ENCODE results near the gene BLOC1S3.

The BLOC1S3 gene

DNA sequence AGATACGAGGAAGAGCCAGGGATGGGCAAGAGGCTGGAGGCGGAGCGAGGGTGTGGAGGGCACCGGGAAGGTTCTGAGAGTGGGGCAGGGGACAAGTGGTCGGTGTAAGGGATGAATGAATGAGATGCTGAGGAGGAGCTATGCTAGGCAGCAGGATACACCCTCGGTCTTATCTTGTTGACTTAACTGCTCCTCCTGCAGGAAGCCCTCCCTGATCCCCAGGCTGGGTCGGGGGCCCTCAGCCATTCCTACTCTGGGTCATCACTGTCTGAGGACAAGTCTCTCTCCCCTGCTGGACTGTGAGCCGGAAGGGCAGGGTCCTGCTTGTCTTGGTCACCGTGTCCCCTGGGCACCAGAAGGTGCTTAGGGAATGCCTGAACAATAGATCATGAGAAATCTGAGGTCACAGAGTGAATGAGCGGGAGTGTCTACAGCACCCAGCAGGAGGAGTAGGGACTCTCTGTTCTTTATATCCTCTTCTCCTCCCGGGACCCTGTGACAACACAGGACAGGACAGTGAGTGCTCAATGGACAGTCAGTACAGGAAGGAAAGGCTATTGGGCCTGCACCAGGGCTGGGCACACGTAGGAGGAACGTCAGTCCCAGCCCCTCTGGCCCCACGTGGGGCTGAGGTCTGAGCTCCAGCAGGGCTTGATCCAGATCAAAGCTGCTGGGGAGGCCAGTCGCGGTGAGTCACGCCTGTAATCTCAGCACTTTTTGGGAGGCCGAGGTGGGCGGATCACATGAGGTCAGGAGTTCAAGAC is 24.3 kb upstream of the BLOC1S3 start:
- peaks cover 21 to 36% of the 10 kb centered on the region in 2 donors for H3K4me1 ChIP-seq (ENCODE audit: control insufficient read depth in 1 of 2, insufficient read depth in 2 of 2, low read length in 2 of 2)
- H3K27ac ChIP-seq (ENCODE audit: low read depth, low read length) = no peak overlapping the region
- H3K4me3 ChIP-seq (ENCODE audit: low read depth in 1 of 2, low read length in 2 of 2) = peak overlapping the region; percentile 55 to 68
- H3K27me3 ChIP-seq (ENCODE audit: control insufficient read depth in 1 of 2, insufficient read depth in 2 of 2, low read length in 2 of 2) = peaks cover 32 to 39% of the 10 kb centered on the region in 2 donors
- no peaks in the 10 kb centered on the region for H3K9me3 ChIP-seq (ENCODE audit: control insufficient read depth in 1 of 2, low read length in 2 of 2)
- H3K36me3 ChIP-seq (ENCODE audit: control insufficient read depth in 1 of 2, insufficient read depth in 2 of 2, low read length in 2 of 2) = no peaks in the 10 kb centered on the region
- H3K9ac ChIP-seq (ENCODE audit: low read depth in 1 of 2, low read length in 2 of 2) = no peak overlapping the region

DNA sequence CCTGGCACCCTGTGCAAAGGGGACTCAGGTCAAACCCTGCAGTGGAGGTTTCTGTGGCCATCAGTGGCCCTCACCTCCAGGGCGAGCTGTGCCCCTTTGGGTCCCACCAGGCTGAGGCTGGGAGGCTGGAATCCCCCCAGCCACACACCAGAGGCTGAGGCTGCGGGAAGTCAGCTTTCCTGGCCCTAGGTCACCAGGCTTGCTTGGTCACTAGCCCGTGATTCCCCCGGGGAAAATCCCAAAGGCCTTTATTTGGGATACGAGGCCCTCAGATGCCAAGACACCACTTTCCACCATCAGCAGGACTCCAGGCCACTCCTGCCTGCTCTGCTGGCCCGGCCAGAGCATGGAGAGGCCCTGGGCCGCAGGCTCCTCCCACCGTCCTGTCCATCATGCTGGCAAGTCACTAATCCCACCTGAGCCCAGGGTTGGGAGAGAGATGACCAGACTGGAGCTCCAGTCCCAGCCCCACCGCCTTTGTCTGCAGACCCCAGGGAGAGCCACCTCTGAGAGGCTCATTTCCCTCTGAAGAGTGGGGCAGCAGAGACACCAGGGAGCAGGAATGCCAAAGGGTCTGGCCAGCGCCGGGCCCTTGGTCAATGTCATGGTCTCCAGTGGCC is 22.5 kb upstream of the BLOC1S3 start:
- Histone ChIP-seq H3K4me3 (ENCODE audit: low read depth in 1 of 2, low read length in 2 of 2) (no peak overlapping the region), H3K4me1 (ENCODE audit: control insufficient read depth in 1 of 2, insufficient read depth in 2 of 2, low read length in 2 of 2) (peaks cover 21 to 41% of the 10 kb centered on the region in 2 donors), H3K9ac (ENCODE audit: low read depth in 1 of 2, low read length in 2 of 2) (no peak overlapping the region), H3K27me3 (ENCODE audit: control insufficient read depth in 1 of 2, insufficient read depth in 2 of 2, low read length in 2 of 2) (peaks cover 44 to 47% of the 10 kb centered on the region in 2 donors), H3K36me3 (ENCODE audit: control insufficient read depth in 1 of 2, insufficient read depth in 2 of 2, low read length in 2 of 2) (no peaks in the 10 kb centered on the region), H3K9me3 (ENCODE audit: control insufficient read depth in 1 of 2, low read length in 2 of 2) (no peaks in the 10 kb centered on the region), H3K27ac (ENCODE audit: low read depth, low read length) (no peak overlapping the region)

DNA sequence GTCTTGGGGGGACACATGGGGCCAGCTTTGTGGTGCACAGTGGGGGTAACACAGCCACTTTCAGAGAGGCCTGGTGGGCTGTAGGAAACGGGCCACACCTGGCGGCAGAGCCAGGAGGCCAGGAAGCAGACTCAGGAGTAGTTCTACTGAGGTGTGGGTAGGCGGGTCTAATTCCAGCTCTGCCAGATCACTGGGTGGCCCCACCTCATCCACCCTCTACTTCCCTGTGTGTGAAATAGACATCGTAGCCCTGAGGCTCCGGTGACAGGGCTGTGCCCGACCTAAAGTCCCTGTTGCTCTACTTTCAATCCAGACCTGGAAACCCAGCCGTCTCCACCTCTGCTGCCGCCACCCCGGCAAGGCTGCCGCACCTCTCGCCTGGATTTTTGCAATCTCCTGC is 21.8 kb upstream of the BLOC1S3 start:
- H3K9me3 ChIP-seq (ENCODE audit: control insufficient read depth in 1 of 2, low read length in 2 of 2) = no peaks in the 10 kb centered on the region
- no peaks in the 10 kb centered on the region for H3K36me3 ChIP-seq (ENCODE audit: control insufficient read depth in 1 of 2, insufficient read depth in 2 of 2, low read length in 2 of 2)
- H3K9ac ChIP-seq (ENCODE audit: low read depth in 1 of 2, low read length in 2 of 2) = no peak overlapping the region
- peaks cover 41 to 46% of the 10 kb centered on the region in 2 donors for H3K27me3 ChIP-seq (ENCODE audit: control insufficient read depth in 1 of 2, insufficient read depth in 2 of 2, low read length in 2 of 2)
- peaks cover 21 to 44% of the 10 kb centered on the region in 2 donors for H3K4me1 ChIP-seq (ENCODE audit: control insufficient read depth in 1 of 2, insufficient read depth in 2 of 2, low read length in 2 of 2)
- H3K4me3 ChIP-seq (ENCODE audit: low read depth in 1 of 2, low read length in 2 of 2) = no peak overlapping the region
- H3K27ac ChIP-seq (ENCODE audit: low read depth, low read length) = no peak overlapping the region

DNA sequence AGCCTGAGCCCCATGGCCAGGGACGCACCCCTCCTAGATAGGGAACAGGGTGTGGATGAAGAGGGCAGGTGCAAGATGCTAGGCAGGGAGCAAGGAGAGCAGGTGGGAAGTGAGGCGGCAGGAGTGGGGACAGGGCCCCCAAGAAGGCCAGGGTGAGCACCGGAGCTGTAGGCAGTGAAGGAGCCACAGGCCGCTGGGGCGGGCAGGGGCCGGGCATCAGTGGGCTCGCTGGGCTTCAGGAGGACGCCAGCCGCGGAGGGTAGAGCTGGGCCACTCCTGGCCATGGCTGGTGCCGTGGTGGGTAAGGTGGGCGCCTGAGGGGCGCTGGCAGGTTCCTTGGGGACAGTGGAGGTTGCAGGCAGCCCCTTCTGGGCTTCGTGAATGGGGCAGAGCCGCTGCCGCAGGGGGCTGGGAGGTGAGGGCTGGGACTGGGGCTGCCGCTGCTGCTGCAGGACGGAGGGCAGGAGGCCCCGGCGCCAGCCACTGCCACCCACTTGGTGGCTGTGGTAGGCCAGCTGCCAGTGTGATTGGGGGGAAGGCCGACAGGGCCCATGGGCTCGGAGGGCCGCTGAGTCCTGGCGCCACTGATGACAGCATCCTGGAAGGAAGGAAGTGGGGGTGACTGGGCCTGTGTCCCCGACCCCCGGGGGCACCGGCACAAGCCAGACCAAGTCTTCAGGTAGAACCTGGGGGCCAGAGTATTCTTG is 19.9 kb upstream of the BLOC1S3 start:
- Histone ChIP-seq H3K27ac (ENCODE audit: low read depth, low read length) (no peak overlapping the region), H3K36me3 (ENCODE audit: control insufficient read depth in 1 of 2, insufficient read depth in 2 of 2, low read length in 2 of 2) (no peaks in the 10 kb centered on the region), H3K9ac (ENCODE audit: low read depth in 1 of 2, low read length in 2 of 2) (no peak overlapping the region), H3K27me3 (ENCODE audit: control insufficient read depth in 1 of 2, insufficient read depth in 2 of 2, low read length in 2 of 2) (peaks cover 26 to 30% of the 10 kb centered on the region in 2 donors), H3K4me3 (ENCODE audit: low read depth in 1 of 2, low read length in 2 of 2) (no peak overlapping the region), H3K4me1 (ENCODE audit: control insufficient read depth in 1 of 2, insufficient read depth in 2 of 2, low read length in 2 of 2) (peaks cover 12 to 25% of the 10 kb centered on the region in 2 donors), H3K9me3 (ENCODE audit: control insufficient read depth in 1 of 2, low read length in 2 of 2) (no peaks in the 10 kb centered on the region)

DNA sequence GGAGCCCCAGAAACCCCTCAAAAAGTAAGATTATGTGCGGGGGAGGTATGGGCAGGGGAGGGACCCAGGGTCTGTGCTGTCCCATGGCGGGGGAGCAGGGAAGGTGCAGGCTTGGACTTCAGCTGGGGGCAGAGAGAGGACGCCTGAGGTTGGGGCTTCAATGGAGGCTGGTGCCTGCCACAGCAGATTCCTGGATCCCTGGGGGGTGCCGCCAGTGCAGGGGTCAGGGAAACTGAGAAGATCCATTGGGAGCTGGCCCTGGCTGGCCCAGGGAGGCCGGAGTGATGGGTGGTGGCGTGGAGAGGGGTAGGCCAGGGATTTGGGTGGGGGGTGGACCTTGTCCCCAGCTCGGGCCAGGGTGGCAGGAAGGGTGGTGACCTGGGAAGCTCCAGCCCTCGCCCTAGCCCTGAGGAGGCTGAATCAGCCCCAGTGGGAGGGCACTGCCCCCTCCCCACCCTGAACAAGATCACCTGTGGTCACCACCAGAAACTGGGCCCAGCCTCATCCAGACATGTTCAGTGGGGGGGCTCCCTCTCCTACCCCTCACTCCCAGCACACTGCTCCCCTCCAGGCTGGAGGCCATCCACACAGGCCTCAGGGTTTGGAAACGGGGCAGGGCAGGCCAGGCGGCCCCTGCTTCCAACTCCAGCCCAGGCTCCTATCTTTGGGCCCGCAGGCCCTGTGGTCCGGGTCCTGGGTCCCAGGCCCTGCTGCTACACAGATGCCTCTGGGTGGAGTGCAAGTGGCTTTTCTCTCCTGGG is 19.2 kb upstream of the BLOC1S3 start:
- Histone ChIP-seq H3K27me3 (ENCODE audit: control insufficient read depth in 1 of 2, insufficient read depth in 2 of 2, low read length in 2 of 2) (peaks cover 19 to 24% of the 10 kb centered on the region in 2 donors), H3K9me3 (ENCODE audit: control insufficient read depth in 1 of 2, low read length in 2 of 2) (no peaks in the 10 kb centered on the region), H3K4me3 (ENCODE audit: low read depth in 1 of 2, low read length in 2 of 2) (no peak overlapping the region)

DNA sequence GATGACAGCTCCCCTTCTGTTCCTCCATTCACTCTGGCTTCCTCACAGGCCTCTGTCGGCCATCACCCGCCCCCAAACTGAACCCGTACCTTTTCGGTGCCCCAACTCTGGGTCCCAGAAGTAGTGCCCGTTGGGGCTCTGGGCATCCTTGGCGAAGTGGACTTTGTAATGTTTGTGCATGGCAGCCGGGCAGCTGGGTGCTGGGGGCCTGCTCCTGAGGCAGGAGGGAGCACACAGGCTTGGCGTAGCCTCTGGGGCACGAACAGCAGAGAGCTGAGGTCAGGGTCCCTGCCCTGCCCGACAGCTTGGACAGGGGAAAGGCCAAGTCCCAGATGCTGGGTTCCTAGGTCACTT is 18.6 kb upstream of the BLOC1S3 start:
- H3K4me1 ChIP-seq (ENCODE audit: control insufficient read depth in 1 of 2, insufficient read depth in 2 of 2, low read length in 2 of 2) = peaks cover 11 to 25% of the 10 kb centered on the region in 2 donors
- no peaks in the 10 kb centered on the region for H3K36me3 ChIP-seq (ENCODE audit: control insufficient read depth in 1 of 2, insufficient read depth in 2 of 2, low read length in 2 of 2)
- H3K27me3 ChIP-seq (ENCODE audit: control insufficient read depth in 1 of 2, insufficient read depth in 2 of 2, low read length in 2 of 2) = peaks cover 17 to 22% of the 10 kb centered on the region in 2 donors
- H3K9ac ChIP-seq (ENCODE audit: low read depth in 1 of 2, low read length in 2 of 2) = no peak overlapping the region
- H3K9me3 ChIP-seq (ENCODE audit: control insufficient read depth in 1 of 2, low read length in 2 of 2) = no peaks in the 10 kb centered on the region
- no peak overlapping the region for H3K27ac ChIP-seq (ENCODE audit: low read depth, low read length)
- H3K4me3 ChIP-seq (ENCODE audit: low read depth in 1 of 2, low read length in 2 of 2) = no peak overlapping the region

More for the DNA sequence above, 19.2 kb upstream of the BLOC1S3 start:
- peaks cover 8 to 22% of the 10 kb centered on the region in 2 donors for H3K4me1 ChIP-seq (ENCODE audit: control insufficient read depth in 1 of 2, insufficient read depth in 2 of 2, low read length in 2 of 2)
- no peak overlapping the region for H3K27ac ChIP-seq (ENCODE audit: low read depth, low read length)
- no peak overlapping the region for H3K9ac ChIP-seq (ENCODE audit: low read depth in 1 of 2, low read length in 2 of 2)
- no peaks in the 10 kb centered on the region for H3K36me3 ChIP-seq (ENCODE audit: control insufficient read depth in 1 of 2, insufficient read depth in 2 of 2, low read length in 2 of 2)

DNA sequence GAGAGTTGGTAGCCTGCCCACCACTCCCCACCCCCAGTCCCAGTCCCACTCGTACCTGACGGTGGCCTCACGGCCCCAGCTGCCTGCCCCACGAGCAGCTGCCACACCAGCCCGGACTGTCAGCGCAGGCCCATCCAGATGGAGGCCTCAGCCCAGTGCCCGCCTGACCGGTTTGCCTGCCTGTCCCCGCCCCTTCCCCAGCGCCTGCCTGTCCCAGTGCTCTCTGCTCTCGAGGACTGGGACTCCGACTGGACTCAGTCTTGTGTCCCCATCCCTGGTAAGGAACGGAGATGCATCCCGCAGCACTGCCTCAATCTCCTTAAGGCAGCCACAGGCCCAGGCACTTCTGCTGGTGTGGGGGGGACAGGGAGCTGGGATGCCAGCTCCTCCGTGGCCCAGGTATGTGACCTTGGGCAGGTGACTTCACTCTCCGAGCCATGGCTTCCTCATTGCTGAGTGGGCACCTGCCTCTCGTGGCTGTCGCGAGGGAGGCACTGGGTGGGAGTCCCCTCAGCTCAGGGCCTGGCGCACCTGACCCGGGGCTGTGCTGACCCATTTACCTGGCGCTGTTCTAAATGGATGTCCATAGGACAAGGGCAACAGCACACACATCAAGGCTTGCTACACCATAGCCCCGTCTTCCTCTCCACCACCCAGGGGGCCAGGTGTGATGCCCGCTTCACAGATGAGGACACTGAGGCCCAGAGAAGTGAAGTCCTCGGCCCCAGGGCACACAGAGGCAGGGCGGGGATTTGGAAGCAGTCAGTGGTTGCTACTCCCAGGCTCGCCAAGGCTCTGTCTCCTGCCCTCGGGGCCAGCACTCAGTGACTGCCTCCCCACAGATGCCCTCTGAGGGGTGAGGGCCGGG is 17.5 kb upstream of the BLOC1S3 start, which contains the start of gene NKPD1:
NKPD1 (minus strand) TSS at position 113 of the 868 bp plus-strand sequence. CDS start 832 bp downstream, outside the sequence.
- no peak within 1 kb of the TSS for H3K9ac ChIP-seq (ENCODE audit: low read depth in 1 of 2, low read length in 2 of 2)
- no peaks in the 10 kb centered on the region for H3K36me3 ChIP-seq (ENCODE audit: control insufficient read depth in 1 of 2, insufficient read depth in 2 of 2, low read length in 2 of 2)
- H3K4me1 ChIP-seq (ENCODE audit: control insufficient read depth in 1 of 2, insufficient read depth in 2 of 2, low read length in 2 of 2) = peaks cover 11 to 27% of the 10 kb centered on the region in 2 donors
- H3K27ac ChIP-seq (ENCODE audit: low read depth, low read length) = no peak within 1 kb of the TSS
- H3K9me3 ChIP-seq (ENCODE audit: control insufficient read depth in 1 of 2, low read length in 2 of 2) = no peaks in the 10 kb centered on the region
- H3K27me3 ChIP-seq (ENCODE audit: control insufficient read depth in 1 of 2, insufficient read depth in 2 of 2, low read length in 2 of 2) = peaks cover 17 to 22% of the 10 kb centered on the region in 2 donors
- no peak within 1 kb of the TSS for H3K4me3 ChIP-seq (ENCODE audit: low read depth in 1 of 2, low read length in 2 of 2)

DNA sequence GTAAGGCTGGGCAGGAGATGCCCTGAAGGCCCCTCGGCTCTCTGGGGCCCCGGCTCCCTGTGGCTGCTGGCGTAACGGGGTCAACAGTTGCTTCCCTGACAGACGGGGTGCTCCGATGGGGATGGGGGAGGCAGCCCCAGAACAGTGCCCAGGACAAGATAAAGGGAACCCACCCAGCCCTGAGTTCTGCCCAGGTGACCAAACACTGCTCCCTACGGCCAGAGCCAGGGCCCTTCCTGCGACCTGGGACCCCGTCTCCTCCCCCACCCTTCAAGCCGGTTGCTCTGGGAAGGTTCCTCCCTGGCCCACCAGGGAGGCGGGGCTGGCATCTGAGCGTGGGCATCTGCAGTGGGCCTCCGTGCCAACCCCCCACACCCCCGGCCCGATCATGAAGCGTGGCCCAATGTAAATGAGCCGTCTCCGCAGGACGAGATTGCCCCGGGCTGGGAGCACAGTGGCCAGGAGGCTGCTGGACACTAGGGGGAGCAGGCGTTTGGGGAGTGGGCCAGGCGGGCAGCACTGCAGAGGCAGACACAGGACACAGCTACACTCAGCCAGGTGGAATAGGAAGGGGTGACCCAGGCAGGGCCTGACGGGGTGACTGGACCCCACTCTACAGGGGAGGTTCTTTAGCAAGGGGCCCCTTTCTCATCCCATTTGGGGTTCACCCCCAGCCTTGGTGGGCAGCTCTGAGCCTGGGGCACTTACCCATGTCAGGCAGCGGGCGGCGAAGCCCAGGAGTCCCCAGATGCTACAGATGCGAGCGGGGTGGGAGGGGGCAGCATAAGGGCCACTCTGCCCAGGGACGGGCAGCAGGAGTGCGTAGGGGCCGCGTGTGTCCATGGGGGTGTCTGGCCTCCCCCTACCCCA is 16.6 kb upstream of the BLOC1S3 start:
- Histone ChIP-seq H3K4me3 (ENCODE audit: low read depth in 1 of 2, low read length in 2 of 2) (no peak overlapping the region), H3K4me1 (ENCODE audit: control insufficient read depth in 1 of 2, insufficient read depth in 2 of 2, low read length in 2 of 2) (peaks cover 11 to 27% of the 10 kb centered on the region in 2 donors), H3K36me3 (ENCODE audit: control insufficient read depth in 1 of 2, insufficient read depth in 2 of 2, low read length in 2 of 2) (no peaks in the 10 kb centered on the region), H3K9ac (ENCODE audit: low read depth in 1 of 2, low read length in 2 of 2) (no peak overlapping the region), H3K9me3 (ENCODE audit: control insufficient read depth in 1 of 2, low read length in 2 of 2) (no peaks in the 10 kb centered on the region), H3K27me3 (ENCODE audit: control insufficient read depth in 1 of 2, insufficient read depth in 2 of 2, low read length in 2 of 2) (peaks cover 17 to 22% of the 10 kb centered on the region in 2 donors), H3K27ac (ENCODE audit: low read depth, low read length) (no peak overlapping the region)

Measured in duodenal mucosa (tissue), 2 donors.